Body of pancreas (tissue), 4 donors: ENCODE data around the gene CLDN1.

Source experiments
- CTCF ChIP-seq, 7 experiments: fragments of 450-650 bp in 4 of 7; fragments of 200-600 bp in 3 of 7; sonication (generic) in 3 of 7; IDR thresholded peaks; one replicate each; pipeline ENCODE4 v1.5.1; 2016 to 2019; ENCODE audit warnings: antibody characterized with exemption in 7 of 7
- POLR2A ChIP-seq, 3 donors: fragments of 450-650 bp; IDR thresholded peaks; one replicate each; pipeline ENCODE4 v1.6.1; 2016; ENCODE audit warnings: antibody characterized with exemption in 3 of 3, mild to moderate bottlenecking in 2 of 3

- TF ChIP-seq CTCF (IDR thresholded peaks at IDR 0.05) (no peak), POLR2A (IDR thresholded peaks at IDR 0.05) (no peak)
Observed at GRCh38 chr3:190326361-190326760, 4.1 kb upstream of the CLDN1 start.
